ENCODE measurements around the gene LRRC14B.

GRCh38 chr5:145585-146323, 45.5 kb upstream of the LRRC14B start:
- TF ChIP-seq, protein P1, sequence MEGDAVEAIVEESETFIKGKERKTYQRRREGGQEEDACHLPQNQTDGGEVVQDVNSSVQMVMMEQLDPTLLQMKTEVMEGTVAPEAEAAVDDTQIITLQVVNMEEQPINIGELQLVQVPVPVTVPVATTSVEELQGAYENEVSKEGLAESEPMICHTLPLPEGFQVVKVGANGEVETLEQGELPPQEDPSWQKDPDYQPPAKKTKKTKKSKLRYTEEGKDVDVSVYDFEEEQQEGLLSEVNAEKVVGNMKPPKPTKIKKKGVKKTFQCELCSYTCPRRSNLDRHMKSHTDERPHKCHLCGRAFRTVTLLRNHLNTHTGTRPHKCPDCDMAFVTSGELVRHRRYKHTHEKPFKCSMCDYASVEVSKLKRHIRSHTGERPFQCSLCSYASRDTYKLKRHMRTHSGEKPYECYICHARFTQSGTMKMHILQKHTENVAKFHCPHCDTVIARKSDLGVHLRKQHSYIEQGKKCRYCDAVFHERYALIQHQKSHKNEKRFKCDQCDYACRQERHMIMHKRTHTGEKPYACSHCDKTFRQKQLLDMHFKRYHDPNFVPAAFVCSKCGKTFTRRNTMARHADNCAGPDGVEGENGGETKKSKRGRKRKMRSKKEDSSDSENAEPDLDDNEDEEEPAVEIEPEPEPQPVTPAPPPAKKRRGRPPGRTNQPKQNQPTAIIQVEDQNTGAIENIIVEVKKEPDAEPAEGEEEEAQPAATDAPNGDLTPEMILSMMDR (IDR thresholded peaks at IDR 0.05), result no peak
- TF ChIP-seq POLR2A (IDR thresholded peaks at IDR 0.05) (no peak), POLR2AphosphoS5 (IDR thresholded peaks at IDR 0.05) (no peak), EP300 (IDR thresholded peaks at IDR 0.05) (no peak)

Data from suprapubic skin (tissue), 4 donors.